HG03159 (cell line): Measurements from ENCODE around the gene S100Z.
"Not testable (repeated sequence)": the region's sequence is repeated elsewhere in the genome, so short reads cannot be mapped to it uniquely, and the experiment has no call there.

Experiments
- ATAC-seq: cut with Tn5 transposase; IDR thresholded peaks from one replicate; pipeline ENCODE4 v1.9.1; 2021; ENCODE audit warnings: mild to moderate bottlenecking, moderate library complexity; ENCODE audit not compliant: unreplicated experiment

The S100Z gene

GRCh38 chr5:76945238-76945637, 95.4 kb downstream of the S100Z start:
- not testable (repeated sequence) for ATAC-seq

GRCh38 chr5:76946090-76946489, 96.3 kb downstream of the S100Z start:
- ATAC-seq, result no peak

GRCh38 chr5:76947082-76947503, 97.3 kb downstream of the S100Z start:
- ATAC-seq, result no peak

- no peak for ATAC-seq
Observed at GRCh38 chr5:76952795-76953536, 103.2 kb downstream of the S100Z start, which contains the start of gene CRHBP. TSS of gene CRHBP (plus strand) at chr5:76953045. CDS start at chr5:76953135, 90 bp downstream.

GRCh38 chr5:76953551-76954382, 104.0 kb downstream of the S100Z start:
- no peak for ATAC-seq

- no peak for ATAC-seq
Observed at GRCh38 chr5:76954383-76954763, 104.6 kb downstream of the S100Z start.

- ATAC-seq, result no peak
Observed at GRCh38 chr5:76956033-76956432, 106.2 kb downstream of the S100Z start.

- ATAC-seq, result no peak
Observed at GRCh38 chr5:76958991-76959767, 109.4 kb downstream of the S100Z start.

GRCh38 chr5:76960004-76960625, 110.3 kb downstream of the S100Z start:
- peak; percentile 66 for ATAC-seq

GRCh38 chr5:76964060-76964459, 114.2 kb downstream of the S100Z start:
- ATAC-seq, result no peak
